ENCODE measurements around the gene ZNF44. TPM values are rescaled to one million over a fixed set of nuclear protein-coding genes. Genes with fewer than 3 reads are reported as not detected.

The ZNF44 gene
- 5.5 and 19.4 TPM in 2 replicates for total RNA-seq (2011; cell fraction: chromatin; rRNA removed; ENCODE audit: low replicate concordance)
- total RNA-seq (2011; cell fraction: nucleolus; rRNA removed): 3.3 and 4.5 TPM in 2 replicates
- 7.4 and 7.6 TPM in 2 replicates for total RNA-seq (2011; cell fraction: nucleoplasm; rRNA removed)
- total RNA-seq (2014; rRNA removed): 2.6 and 3.2 TPM in 2 replicates
- 8.3 TPM in 2 replicates for total RNA-seq (2014; rRNA removed; fragmentation: Illumina TruSeq; extraction: Trizol)
- total RNA-seq (2015; rRNA removed; fragmentation: Illumina TruSeq; extraction: Trizol): 7.7 and 8.2 TPM in 2 replicates
- 3.2 and 3.9 TPM in 2 replicates for total RNA-seq (2021)
- polyA plus RNA-seq (2011; rRNA removed): 2.7 and 4.4 TPM in 2 replicates
- polyA plus RNA-seq (2011; cell fraction: cytosol; rRNA removed): 0.54 and 1.2 TPM in 2 replicates
- 2.3 and 2.4 TPM in 2 replicates for polyA plus RNA-seq (2011; cell fraction: nucleus; rRNA removed)
- 4.7 and 6.8 TPM in 2 replicates for polyA plus RNA-seq (2012)
- polyA plus RNA-seq (2014; fragmentation: Illumina TruSeq; extraction: Trizol): 5.3 and 5.5 TPM in 2 replicates
- polyA plus RNA-seq (2014; fragmentation: Nextera tagmentation; extraction: Ambion mirVana): 1 to 10 TPM; 2.7 to 5.7 TPM
- 3.9 and 4.4 TPM in 2 replicates for polyA plus RNA-seq (2014; rRNA removed)
- 3.5 and 4.9 TPM in 2 replicates for polyA minus RNA-seq (2011; rRNA and poly(A)+ RNA removed)
- 0.55 and 1.0 TPM in 2 replicates for polyA minus RNA-seq (2011; cell fraction: cytosol; rRNA and poly(A)+ RNA removed)
- 0.94 and 3.1 TPM in 2 replicates for polyA minus RNA-seq (2011; cell fraction: nucleus; rRNA and poly(A)+ RNA removed)
- Bru-seq, nascent RNA: percentile 74 among the genes with signal in this experiment
- BruChase-seq, experiment 1, labeled RNA remaining after a 2-hour chase: percentile 87 among the genes with signal in this experiment
- percentile 90 among the genes with signal in this experiment for BruChase-seq, experiment 2, labeled RNA remaining after a 6-hour chase
- long read RNA-seq, experiment 1, transcript ZNF44-202 (4 exons, 2,119 nt): major isoform, 6 of 11 reads
- long read RNA-seq, experiment 1, partial matches to known transcripts: 0 of 11 reads
- long read RNA-seq, experiment 1, other reads (novel, unspliced or antisense): 4 of 11 reads
- long read RNA-seq, experiment 2, partial matches to known transcripts: 1 of 4 reads
- long read RNA-seq, experiment 2, other reads (novel, unspliced or antisense): 3 of 4 reads
- long read RNA-seq, experiment 3, partial matches to known transcripts: 0 of 2 reads
- long read RNA-seq, experiment 3, other reads (novel, unspliced or antisense): 1 of 2 reads

DNA sequence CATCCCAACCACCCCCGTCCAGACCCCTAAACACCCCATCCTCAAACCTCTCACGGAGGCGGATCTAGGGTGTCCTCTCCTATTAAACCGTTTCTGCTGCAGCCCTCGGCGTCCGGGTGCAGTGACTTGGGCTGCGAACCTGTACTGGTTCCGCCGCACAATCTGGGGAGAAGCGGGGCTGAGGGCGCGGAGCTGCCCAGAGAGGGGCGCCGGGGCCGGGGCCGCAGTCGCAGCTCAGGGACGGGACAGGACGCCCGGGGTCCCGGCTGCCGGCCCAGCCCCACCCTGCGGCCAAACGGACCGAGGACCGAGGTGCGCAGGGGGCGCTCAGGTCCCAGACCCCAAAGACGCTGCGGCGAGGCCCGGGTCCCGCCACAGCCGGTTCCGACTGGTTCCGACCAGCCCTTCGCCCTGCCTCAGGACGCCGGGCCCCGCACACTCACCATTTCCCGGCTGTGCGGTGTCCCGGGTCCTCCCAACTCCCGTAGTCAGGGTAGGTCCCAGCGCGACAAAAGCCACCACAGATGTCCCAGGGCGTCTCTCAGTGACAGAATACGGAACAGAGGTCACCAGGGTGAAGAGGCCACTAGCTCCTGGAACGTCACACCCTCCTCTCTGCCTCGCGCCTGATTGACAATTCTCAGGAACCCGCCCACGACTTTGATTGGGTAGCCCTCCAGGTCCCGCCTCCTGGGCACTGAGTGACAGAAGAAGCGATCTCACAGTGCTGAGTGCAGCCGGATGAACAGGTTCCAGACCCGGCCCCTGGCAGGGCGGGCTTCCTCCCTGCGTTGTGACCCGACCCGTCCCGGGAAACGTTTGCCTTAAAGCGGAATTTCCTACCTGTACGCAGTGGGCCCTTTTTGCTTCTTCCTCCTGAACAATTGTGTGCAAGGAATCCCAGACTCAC is at the start of gene ZNF44:
Gene ZNF44 (minus strand): TSS at position 635 of the 910 bp plus-strand sequence. CDS start 189 bp downstream, at position 446.
- CTCF ChIA-PET (ENCODE audit: low intra/inter-chr PET ratio): no interaction called here
- WGBS (ENCODE audit: insufficient coverage, low coverage, missing lambda C conversion rate): 3% methylated on average over 48 of the region's 66 CpGs
- TF ChIP-seq ZNF57 (CRISPR knock-in tag; IDR thresholded peaks at IDR 0.05): no peak
- peak; percentile 57; the same call in 1 of the 2 replicates for TF ChIP-seq SUPT5H (IDR thresholded peaks at IDR 0.05)
- TF ChIP-seq, protein P1, sequence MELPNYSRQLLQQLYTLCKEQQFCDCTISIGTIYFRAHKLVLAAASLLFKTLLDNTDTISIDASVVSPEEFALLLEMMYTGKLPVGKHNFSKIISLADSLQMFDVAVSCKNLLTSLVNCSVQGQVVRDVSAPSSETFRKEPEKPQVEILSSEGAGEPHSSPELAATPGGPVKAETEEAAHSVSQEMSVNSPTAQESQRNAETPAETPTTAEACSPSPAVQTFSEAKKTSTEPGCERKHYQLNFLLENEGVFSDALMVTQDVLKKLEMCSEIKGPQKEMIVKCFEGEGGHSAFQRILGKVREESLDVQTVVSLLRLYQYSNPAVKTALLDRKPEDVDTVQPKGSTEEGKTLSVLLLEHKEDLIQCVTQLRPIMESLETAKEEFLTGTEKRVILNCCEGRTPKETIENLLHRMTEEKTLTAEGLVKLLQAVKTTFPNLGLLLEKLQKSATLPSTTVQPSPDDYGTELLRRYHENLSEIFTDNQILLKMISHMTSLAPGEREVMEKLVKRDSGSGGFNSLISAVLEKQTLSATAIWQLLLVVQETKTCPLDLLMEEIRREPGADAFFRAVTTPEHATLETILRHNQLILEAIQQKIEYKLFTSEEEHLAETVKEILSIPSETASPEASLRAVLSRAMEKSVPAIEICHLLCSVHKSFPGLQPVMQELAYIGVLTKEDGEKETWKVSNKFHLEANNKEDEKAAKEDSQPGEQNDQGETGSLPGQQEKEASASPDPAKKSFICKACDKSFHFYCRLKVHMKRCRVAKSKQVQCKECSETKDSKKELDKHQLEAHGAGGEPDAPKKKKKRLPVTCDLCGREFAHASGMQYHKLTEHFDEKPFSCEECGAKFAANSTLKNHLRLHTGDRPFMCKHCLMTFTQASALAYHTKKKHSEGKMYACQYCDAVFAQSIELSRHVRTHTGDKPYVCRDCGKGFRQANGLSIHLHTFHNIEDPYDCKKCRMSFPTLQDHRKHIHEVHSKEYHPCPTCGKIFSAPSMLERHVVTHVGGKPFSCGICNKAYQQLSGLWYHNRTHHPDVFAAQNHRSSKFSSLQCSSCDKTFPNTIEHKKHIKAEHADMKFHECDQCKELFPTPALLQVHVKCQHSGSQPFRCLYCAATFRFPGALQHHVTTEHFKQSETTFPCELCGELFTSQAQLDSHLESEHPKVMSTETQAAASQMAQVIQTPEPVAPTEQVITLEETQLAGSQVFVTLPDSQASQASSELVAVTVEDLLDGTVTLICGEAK (IDR thresholded peaks at IDR 0.05): peak; percentile 83
- TF ChIP-seq, protein P1 (CRISPR knock-in tag; IDR thresholded peaks at IDR 0.05): no peak
- peak; percentile 55; the same call in 1 of the 2 replicates for TF ChIP-seq ZFX (CRISPR knock-in tag; IDR thresholded peaks at IDR 0.05)
- no peak for TF ChIP-seq OTX1 (CRISPR knock-in tag; IDR thresholded peaks at IDR 0.05)
- TF ChIP-seq MCM3 (IDR thresholded peaks at IDR 0.05): no peak

More for the DNA sequence above, at the start of gene ZNF44:
- peak within 1 kb of the TSS; percentile 83 for H3K27ac ChIP-seq (ENCODE audit: extremely low read depth, low read depth, low read length)
- H3K9me1 ChIP-seq (ENCODE audit: control insufficient read depth, insufficient read depth, low read length): no peaks in the 10 kb centered on the region
- intact Hi-C loops (cut with micrococcal nuclease): loop anchor here (2.0 kb wide), 1 partner anchor 70 kb away; the partner anchor contains the start of gene ZNF442
- H3K9ac ChIP-seq (ENCODE audit: insufficient read depth in 1 of 2, low read depth in 2 of 2, low read length in 2 of 2): peak within 1 kb of the TSS; percentile 56 to 90
- H3K79me2 ChIP-seq (ENCODE audit: control insufficient read depth, insufficient read depth, low read length): peaks cover 13% of the 10 kb centered on the region
- H2AFZ ChIP-seq (ENCODE audit: low read depth, low read length): peak within 1 kb of the TSS; percentile 98
- H3K4me2 ChIP-seq (ENCODE audit: insufficient read depth, low read length): peak within 1 kb of the TSS; percentile 83
- POLR2A ChIA-PET: interaction anchor here (0.6 to 1.1 kb wide), 5 partner anchors 24 to 182 kb away, joined by 3 to 4 read pairs (median 3); partner anchors contain the start of gene ZNF799
- TSS peak; percentile 71 for BruUV-seq (replicated peaks)
- peak within 1 kb of the TSS; percentile 85 for H3K4me3 ChIP-seq
- DNase-seq (ENCODE audit: extremely low read depth in 1 of 4, low spot score in 3 of 4): peak; percentile 88 to 96 (median 92)
- no peaks in the 10 kb centered on the region for H4K20me1 ChIP-seq (replicated peaks; ENCODE audit: control insufficient read depth, insufficient read depth, low read length)
- in situ Hi-C loops (cut with MboI): no loop called here
- no peaks in the 10 kb centered on the region for H3K27me3 ChIP-seq (ENCODE audit: control insufficient read depth in 2 of 2, insufficient read depth in 2 of 2, low read length in 2 of 2)
- H3K9me3 ChIP-seq (replicated peaks; ENCODE audit: control insufficient read depth, insufficient read depth, low read depth, low read length): no peaks in the 10 kb centered on the region
- peak; percentile 97 for ATAC-seq
- 0 out of 3 replicates have a peak, but pooled peaks cover 6% of the 10 kb centered on the region for H3K36me3 ChIP-seq (ENCODE audit: control insufficient read depth, insufficient read depth, low read length)
- FAIRE-seq: peak; percentile 99
- H3K4me1 ChIP-seq (replicated peaks in 1 of 2; ENCODE audit: control insufficient read depth in 2 of 2, insufficient read depth in 2 of 2, low read length in 2 of 2): peaks cover 5 to 10% of the 10 kb centered on the region in 2 experiments

Data from K562 (cell line).